Measurements from ENCODE around the gene SESN3. TPM values are rescaled to one million over a fixed set of nuclear protein-coding genes. Genes with fewer than 3 reads are reported as not detected.
"Not testable (repeated sequence)": the region's sequence is repeated elsewhere in the genome, so short reads cannot be mapped to it uniquely, and the experiment has no call there.

The SESN3 gene
- 21.6 and 27.7 TPM in 2 replicates for total RNA-seq
- polyA plus RNA-seq, result 3.9 and 6.0 TPM in 2 replicates

- H3K4me3 ChIP-seq, result peak within 1 kb of the TSS; percentile 95
- peak within 1 kb of the TSS; percentile 78 for H3K27ac ChIP-seq
- no peaks in the 10 kb centered on the region for H3K27me3 ChIP-seq
- DNase-seq (ENCODE audit: low read depth in 1 of 2, low spot score in 1 of 2), result peak; percentile 99 to 100
- peak; percentile 15 for TF ChIP-seq CTCF (IDR thresholded peaks at IDR 0.05; ENCODE audit: low read depth, low read length)
- H3K4me1 ChIP-seq (ENCODE audit: low read depth), result peaks cover 21% of the 10 kb centered on the region
- no peaks in the 10 kb centered on the region for H3K36me3 ChIP-seq
- H3K9me3 ChIP-seq (ENCODE audit: low read depth), result no peaks in the 10 kb centered on the region
Observed at GRCh38 chr11:95231127-95231880, at the start of gene SESN3. Gene SESN3 (minus strand): TSS chr11:95231202. CDS start chr11:95230860, 342 bp downstream.

GRCh38 chr11:95279921-95280868 lies 49.2 kb upstream of the SESN3 start:
- TF ChIP-seq CTCF (IDR thresholded peaks at IDR 0.05; ENCODE audit: low read depth, low read length), result no peak
- H3K27ac ChIP-seq, result no peak overlapping the region

GRCh38 chr11:95277868-95278267 lies 46.9 kb upstream of the SESN3 start:
- Histone ChIP-seq H3K27ac (no peak overlapping the region), H3K4me3 (no peak overlapping the region), H3K27me3 (no peaks in the 10 kb centered on the region), H3K9me3 (ENCODE audit: low read depth) (no peaks in the 10 kb centered on the region), H3K36me3 (no peaks in the 10 kb centered on the region), H3K4me1 (ENCODE audit: low read depth) (no peaks in the 10 kb centered on the region)
- no peak for DNase-seq (ENCODE audit: low read depth in 1 of 2, low spot score in 1 of 2)
- TF ChIP-seq CTCF (IDR thresholded peaks at IDR 0.05; ENCODE audit: low read depth, low read length), result no peak

More at GRCh38 chr11:95279921-95280868, 49.2 kb upstream of the SESN3 start:
- H3K36me3 ChIP-seq, result no peaks in the 10 kb centered on the region
- no peaks in the 10 kb centered on the region for H3K9me3 ChIP-seq (ENCODE audit: low read depth)
- H3K4me1 ChIP-seq (ENCODE audit: low read depth), result no peaks in the 10 kb centered on the region
- H3K27me3 ChIP-seq, result no peaks in the 10 kb centered on the region
- no peak overlapping the region for H3K4me3 ChIP-seq
- DNase-seq (ENCODE audit: low read depth in 1 of 2, low spot score in 1 of 2), result peak in 1 of 2 donors; percentile 57

GRCh38 chr11:95276139-95276538 lies 45.1 kb upstream of the SESN3 start:
- Histone ChIP-seq H3K4me3 (no peak overlapping the region), H3K9me3 (ENCODE audit: low read depth) (no peaks in the 10 kb centered on the region), H3K36me3 (no peaks in the 10 kb centered on the region), H3K4me1 (ENCODE audit: low read depth) (no peaks in the 10 kb centered on the region), H3K27ac (no peak overlapping the region), H3K27me3 (no peaks in the 10 kb centered on the region)
- no peak for TF ChIP-seq CTCF (IDR thresholded peaks at IDR 0.05; ENCODE audit: low read depth, low read length)
- DNase-seq (ENCODE audit: low read depth in 1 of 2, low spot score in 1 of 2), result no peak

- not testable (repeated sequence) for H3K4me1 ChIP-seq (ENCODE audit: low read depth); H3K9me3 ChIP-seq (ENCODE audit: low read depth); H3K27me3 ChIP-seq; H3K27ac ChIP-seq; H3K36me3 ChIP-seq; H3K4me3 ChIP-seq; DNase-seq (ENCODE audit: low read depth in 1 of 2, low spot score in 1 of 2)
Observed at GRCh38 chr11:95273618-95274017, 42.6 kb upstream of the SESN3 start.

Measured in cardiac muscle cell (in vitro differentiated cells and primary cell).